Measurements from ENCODE around the gene DCXR.
A peak's percentile ranks its signal among the peaks of the same experiment; 100 is the strongest.

Gene DCXR

DNA sequence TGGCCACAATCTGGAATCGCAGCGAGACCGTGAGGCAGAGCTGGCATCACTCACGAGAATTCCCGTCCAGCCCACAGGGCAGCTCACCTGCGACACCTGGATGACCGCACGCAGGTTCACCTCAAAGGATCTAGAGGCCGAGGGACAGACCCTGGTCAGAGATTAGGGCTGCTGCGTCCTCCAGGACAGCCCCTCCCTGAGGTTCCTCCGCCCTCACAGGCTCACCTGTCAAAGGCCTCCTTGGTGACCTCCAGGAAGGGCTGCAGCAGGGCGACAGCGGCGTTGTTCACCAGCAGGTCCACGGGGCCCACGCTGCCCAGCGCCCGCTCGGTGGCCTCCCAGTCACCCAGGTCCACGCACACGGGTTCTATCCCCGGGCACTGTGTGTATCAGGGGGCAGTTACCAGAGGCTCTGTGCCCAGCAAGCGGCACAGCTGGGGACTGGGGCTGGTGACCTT is 834 bp downstream of the DCXR start:
- H3F3A ChIP-seq (ENCODE audit: insufficient read depth, low read length): no peaks in the 10 kb centered on the region; the same call in 1 of the 2 replicates
- H3K4me3 ChIP-seq (ENCODE audit: low read depth, low read length, poor library complexity, severe bottlenecking): peak overlapping the region; percentile 80
- no peaks in the 10 kb centered on the region for H4K20me1 ChIP-seq (ENCODE audit: insufficient read depth, low read length)
- H3K79me2 ChIP-seq (ENCODE audit: insufficient read depth, low read length): no peaks in the 10 kb centered on the region
- no peaks in the 10 kb centered on the region for H3K9me3 ChIP-seq (ENCODE audit: low read length)
- TF ChIP-seq, protein P1, sequence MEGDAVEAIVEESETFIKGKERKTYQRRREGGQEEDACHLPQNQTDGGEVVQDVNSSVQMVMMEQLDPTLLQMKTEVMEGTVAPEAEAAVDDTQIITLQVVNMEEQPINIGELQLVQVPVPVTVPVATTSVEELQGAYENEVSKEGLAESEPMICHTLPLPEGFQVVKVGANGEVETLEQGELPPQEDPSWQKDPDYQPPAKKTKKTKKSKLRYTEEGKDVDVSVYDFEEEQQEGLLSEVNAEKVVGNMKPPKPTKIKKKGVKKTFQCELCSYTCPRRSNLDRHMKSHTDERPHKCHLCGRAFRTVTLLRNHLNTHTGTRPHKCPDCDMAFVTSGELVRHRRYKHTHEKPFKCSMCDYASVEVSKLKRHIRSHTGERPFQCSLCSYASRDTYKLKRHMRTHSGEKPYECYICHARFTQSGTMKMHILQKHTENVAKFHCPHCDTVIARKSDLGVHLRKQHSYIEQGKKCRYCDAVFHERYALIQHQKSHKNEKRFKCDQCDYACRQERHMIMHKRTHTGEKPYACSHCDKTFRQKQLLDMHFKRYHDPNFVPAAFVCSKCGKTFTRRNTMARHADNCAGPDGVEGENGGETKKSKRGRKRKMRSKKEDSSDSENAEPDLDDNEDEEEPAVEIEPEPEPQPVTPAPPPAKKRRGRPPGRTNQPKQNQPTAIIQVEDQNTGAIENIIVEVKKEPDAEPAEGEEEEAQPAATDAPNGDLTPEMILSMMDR (IDR thresholded peaks at IDR 0.05; ENCODE audit: low read length): no peak
- peak overlapping the region; percentile 92 for H3K9ac ChIP-seq (ENCODE audit: low read length)
- H3K27me3 ChIP-seq (ENCODE audit: insufficient read depth, low read length): no peaks in the 10 kb centered on the region
- H3K9me2 ChIP-seq (ENCODE audit: low read depth, low read length): no peaks in the 10 kb centered on the region
- H3K4me1 ChIP-seq (ENCODE audit: insufficient read depth, low read length, severe bottlenecking): peaks cover 28% of the 10 kb centered on the region
- no peak overlapping the region for H2AFZ ChIP-seq (ENCODE audit: low read length)
- H3K4me2 ChIP-seq (ENCODE audit: low read length): peak overlapping the region; percentile 85
- H3K36me3 ChIP-seq (ENCODE audit: insufficient read depth, low read length): 0 out of 2 replicates have a peak, but pooled peaks cover 6% of the 10 kb centered on the region
- no peak overlapping the region for H3K27ac ChIP-seq (ENCODE audit: low read depth, low read length, poor library complexity, severe bottlenecking)

DNA sequence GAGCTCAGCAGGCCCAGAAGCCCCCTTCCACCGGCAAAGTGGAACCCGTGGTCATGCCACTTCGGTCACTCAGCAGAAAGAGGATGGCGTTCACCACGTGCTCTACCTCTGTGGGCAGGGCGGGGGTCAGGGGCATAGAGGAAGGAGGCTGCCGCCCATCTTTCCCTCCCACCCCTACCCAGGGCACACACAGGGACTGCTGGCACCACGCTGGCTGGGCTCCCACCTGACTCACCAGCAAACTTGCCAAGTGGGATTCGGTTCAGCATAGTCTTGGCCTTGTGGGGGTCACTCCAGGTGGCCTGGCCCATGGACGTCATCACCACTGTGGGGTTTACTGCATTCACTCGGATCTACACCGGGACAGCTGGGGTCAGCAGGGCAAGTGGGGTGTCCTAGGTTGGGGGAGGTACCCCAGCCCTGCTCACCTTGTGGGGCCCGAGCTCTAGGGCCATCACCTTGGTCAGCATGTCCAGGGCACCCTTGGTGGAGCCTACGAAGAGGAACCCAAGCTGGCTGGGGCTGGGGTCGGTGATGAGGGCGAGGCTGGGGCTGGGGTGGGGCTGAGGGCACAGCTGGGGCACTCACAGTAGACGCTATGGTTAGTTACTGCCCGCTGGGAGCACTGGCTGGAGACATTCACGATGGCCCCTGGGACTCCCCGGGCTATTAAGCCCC is 1.4 kb downstream of the DCXR start:
- H3K4me3 ChIP-seq (ENCODE audit: low read depth, low read length, poor library complexity, severe bottlenecking): peak overlapping the region; percentile 80
- no peak overlapping the region for H3K27ac ChIP-seq (ENCODE audit: low read depth, low read length, poor library complexity, severe bottlenecking)

DNA sequence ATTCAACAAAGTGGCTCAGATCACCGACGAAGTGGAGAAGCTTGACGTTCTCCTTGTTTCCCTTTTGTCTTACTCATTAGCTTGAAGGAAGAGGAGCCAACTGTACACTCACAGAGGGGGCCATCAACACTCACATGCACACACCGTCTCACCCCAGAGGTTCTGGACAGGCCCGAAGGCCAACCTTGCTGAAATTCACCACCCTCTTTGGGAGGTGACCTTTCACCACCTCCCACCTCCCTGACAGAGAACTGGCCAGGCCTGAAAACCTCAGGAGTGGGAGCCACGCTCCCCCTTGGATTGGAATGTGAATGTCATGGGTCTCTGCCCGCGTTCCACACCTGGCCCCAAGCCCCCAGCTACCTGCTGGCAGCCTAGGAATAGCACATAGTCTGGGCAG is 2.0 kb downstream of the DCXR start:
- H3K9ac ChIP-seq (ENCODE audit: low read length): no peak overlapping the region

More for the DNA sequence above, 1.4 kb downstream of the DCXR start:
- 0 out of 2 replicates have a peak, but pooled peaks cover 6% of the 10 kb centered on the region for H3K36me3 ChIP-seq (ENCODE audit: insufficient read depth, low read length)
- H3K27me3 ChIP-seq (ENCODE audit: insufficient read depth, low read length): no peaks in the 10 kb centered on the region
- H3K4me2 ChIP-seq (ENCODE audit: low read length): peak overlapping the region; percentile 85
- no peaks in the 10 kb centered on the region for H3K9me2 ChIP-seq (ENCODE audit: low read depth, low read length)
- H3F3A ChIP-seq (ENCODE audit: insufficient read depth, low read length): no peaks in the 10 kb centered on the region; the same call in 1 of the 2 replicates
- no peak for TF ChIP-seq EZH2 (IDR thresholded peaks at IDR 0.05; ENCODE audit: borderline replicate concordance, low read length)
- TF ChIP-seq, protein P1 (IDR thresholded peaks at IDR 0.05; ENCODE audit: low read length): no peak
- no peaks in the 10 kb centered on the region for H3K79me2 ChIP-seq (ENCODE audit: insufficient read depth, low read length)
- H3K9me3 ChIP-seq (ENCODE audit: low read length): no peaks in the 10 kb centered on the region
- H3K9ac ChIP-seq (ENCODE audit: low read length): peak overlapping the region; percentile 92; the same call in 1 of the 2 replicates
- H3K4me1 ChIP-seq (ENCODE audit: insufficient read depth, low read length, severe bottlenecking): peaks cover 29% of the 10 kb centered on the region
- no peak overlapping the region for H2AFZ ChIP-seq (ENCODE audit: low read length)
- no peaks in the 10 kb centered on the region for H4K20me1 ChIP-seq (ENCODE audit: insufficient read depth, low read length)

More for the DNA sequence above, 2.0 kb downstream of the DCXR start:
- H3K9me2 ChIP-seq (ENCODE audit: low read depth, low read length): no peaks in the 10 kb centered on the region
- H3K4me1 ChIP-seq (ENCODE audit: insufficient read depth, low read length, severe bottlenecking): peaks cover 34% of the 10 kb centered on the region
- H3K27me3 ChIP-seq (ENCODE audit: insufficient read depth, low read length): no peaks in the 10 kb centered on the region
- H3K79me2 ChIP-seq (ENCODE audit: insufficient read depth, low read length): no peaks in the 10 kb centered on the region
- TF ChIP-seq, protein P1 (IDR thresholded peaks at IDR 0.05; ENCODE audit: low read length): no peak
- TF ChIP-seq EZH2 (IDR thresholded peaks at IDR 0.05; ENCODE audit: borderline replicate concordance, low read length): no peak
- no peaks in the 10 kb centered on the region for H4K20me1 ChIP-seq (ENCODE audit: insufficient read depth, low read length)
- H3K27ac ChIP-seq (ENCODE audit: low read depth, low read length, poor library complexity, severe bottlenecking): no peak overlapping the region
- H3K4me2 ChIP-seq (ENCODE audit: low read length): peak overlapping the region; percentile 85; the same call in 1 of the 2 replicates
- no peaks in the 10 kb centered on the region for H3K9me3 ChIP-seq (ENCODE audit: low read length)
- H2AFZ ChIP-seq (ENCODE audit: low read length): no peak overlapping the region
- no peak overlapping the region for H3K4me3 ChIP-seq (ENCODE audit: low read depth, low read length, poor library complexity, severe bottlenecking)
- 0 out of 2 replicates have a peak, but pooled peaks cover 6% of the 10 kb centered on the region for H3K36me3 ChIP-seq (ENCODE audit: insufficient read depth, low read length)
- no peaks in the 10 kb centered on the region; the same call in 1 of the 2 replicates for H3F3A ChIP-seq (ENCODE audit: insufficient read depth, low read length)

Measured in OCI-LY1 (cell line).